ENCODE results near the gene TFIP11.

TFIP11 gene

GRCh38 chr22:26489447-26490036 is 22.7 kb downstream of the TFIP11 start:
- no peak for TF ChIP-seq CTCF (IDR thresholded peaks at IDR 0.05; ENCODE audit: extremely low read depth, missing control alignments)

GRCh38 chr22:26487996-26488395 is 24.3 kb downstream of the TFIP11 start:
- no peak for DNase-seq (ENCODE audit: low spot score)
- no peak for TF ChIP-seq CTCF (IDR thresholded peaks at IDR 0.05; ENCODE audit: extremely low read depth, missing control alignments)

More at GRCh38 chr22:26489447-26490036, 22.7 kb downstream of the TFIP11 start:
- DNase-seq (ENCODE audit: low spot score) = no peak

GRCh38 chr22:26486394-26486793 is 25.9 kb downstream of the TFIP11 start:
- no peak for TF ChIP-seq CTCF (IDR thresholded peaks at IDR 0.05; ENCODE audit: extremely low read depth, missing control alignments)
- no peak for DNase-seq (ENCODE audit: low spot score)

GRCh38 chr22:26485806-26486390 is 26.4 kb downstream of the TFIP11 start:
- TF ChIP-seq CTCF (IDR thresholded peaks at IDR 0.05; ENCODE audit: extremely low read depth, missing control alignments) = no peak
- no peak for DNase-seq (ENCODE audit: low spot score)

- DNase-seq (ENCODE audit: low spot score) = no peak
- no peak for TF ChIP-seq CTCF (IDR thresholded peaks at IDR 0.05; ENCODE audit: extremely low read depth, missing control alignments)
Observed at GRCh38 chr22:26485013-26485412, 27.3 kb downstream of the TFIP11 start.

GRCh38 chr22:26484360-26484706 is 27.9 kb downstream of the TFIP11 start:
- TF ChIP-seq CTCF (IDR thresholded peaks at IDR 0.05; ENCODE audit: extremely low read depth, missing control alignments) = no peak
- DNase-seq (ENCODE audit: low spot score) = no peak

- DNase-seq (ENCODE audit: low spot score) = peak; percentile 94
- TF ChIP-seq CTCF (IDR thresholded peaks at IDR 0.05; ENCODE audit: extremely low read depth, missing control alignments) = no peak
Observed at GRCh38 chr22:26483439-26484359, 28.6 kb downstream of the TFIP11 start, which contains the start of the genes HPS4 and SRRD. TSS of gene HPS4 (minus strand) at chr22:26483783. CDS start at chr22:26481762, 2,021 bp downstream. TSS of gene SRRD (plus strand) at chr22:26483877. CDS start at chr22:26483891, 14 bp downstream.

Measured in GM20000 (cell line).